GM12878 (cell line): ENCODE measurements around the gene SDK2. TPM values are rescaled to one million over a fixed set of nuclear protein-coding genes. Genes with fewer than 3 reads are reported as not detected.

Source experiments
- BRCA1 ChIP-seq: IDR thresholded peaks from 2 replicates; pipeline ENCODE4 v1.6.1; 2011; ENCODE audit warnings: low read depth, low read length, improper control_type of control experiment
- HDAC6 ChIP-seq: fragments of 200-600 bp; sonication (generic); IDR thresholded peaks from one replicate; pipeline ENCODE4 v1.8.0; 2017; ENCODE audit warnings: antibody characterized with exemption; ENCODE audit not compliant: unreplicated experiment
- JUND ChIP-seq: IDR thresholded peaks from 2 replicates; pipeline ENCODE4 v1.6.1; 2012; ENCODE audit warnings: low read depth, mild to moderate bottlenecking, low read length, improper control_type of control experiment, moderate library complexity
- LARP7 ChIP-seq: fragments of 450-650 bp; IDR thresholded peaks from 2 replicates; pipeline ENCODE4 v1.6.1; 2017; ENCODE audit warnings: mild to moderate bottlenecking
- POLR2A ChIP-seq: IDR thresholded peaks from 2 replicates; pipeline ENCODE4 v1.6.1; 2011; ENCODE audit warnings: low read depth, mild to moderate bottlenecking, low read length
- SIN3A ChIP-seq: IDR thresholded peaks from 2 replicates; pipeline ENCODE4 v1.6.1; 2012; ENCODE audit warnings: low read depth, low read length, improper control_type of control experiment
- SIX5 ChIP-seq: IDR thresholded peaks from 2 replicates; pipeline ENCODE4 v1.6.1; 2011; ENCODE audit warnings: mild to moderate bottlenecking, low read depth, low read length, moderate library complexity; ENCODE audit not compliant: severe bottlenecking
- SREBF2 ChIP-seq: IDR thresholded peaks from 2 replicates; pipeline ENCODE4 v1.6.1; 2012; ENCODE audit warnings: mild to moderate bottlenecking, low read length
- YY1 ChIP-seq: IDR thresholded peaks from 2 replicates; pipeline ENCODE4 v1.6.1; 2011; ENCODE audit warnings: low read depth, mild to moderate bottlenecking, low read length
- ZNF687 ChIP-seq: fragments of 450-650 bp; IDR thresholded peaks from 2 replicates; pipeline ENCODE4 v1.6.1; 2017; ENCODE audit warnings: mild to moderate bottlenecking, moderate library complexity
- polyA plus RNA-seq, 11 experiments: library from polyadenylated mRNA; depleted of rRNA in 4 of 11; unstranded in 6 of 11; stranded (reverse) in 5 of 11; fragments of >200 nt; fragmentation: Nextera tagmentation in 4 of 11; fragmentation: Illumina TruSeq in 1 of 11; extraction: Ambion mirVana in 4 of 11; extraction: Trizol in 1 of 11; gene quantifications; 1 replicate in 1 of 11; 2 replicates in 10 of 11; pipeline versions ENCODE4 v1.2.1 to v1.2.3, GENCODE V29; 2011 to 2016; ENCODE audit warnings: inconsistent platforms in 2 of 11, missing spikeins in 2 of 11, low read depth in 1 of 11
- total RNA-seq, 4 experiments: library from RNA; depleted of rRNA in 3 of 4; stranded (reverse); fragments of >200 nt in 3 of 4; fragmentation: Illumina TruSeq in 1 of 4; extraction: Trizol in 1 of 4; gene quantifications; 2 replicates each; pipeline versions ENCODE4 v1.2.1 to v1.2.3, GENCODE V29; 2013 to 2021
- TF ChIP-seq, protein P1 (sequence below): IDR thresholded peaks from 2 replicates; pipeline ENCODE4 v1.6.1; 2012; ENCODE audit warnings: improper control_type of control experiment, low read depth, low read length; ENCODE audit not compliant: insufficient replicate concordance

The SDK2 gene
- total and polyA plus RNA-seq, 10 of the 15 experiments (the other 5 are each of a cell fraction or from before 2014, with no cell fraction given): 0.03 to 0.08 (median 0.03) TPM; not detected in 7

DNA sequence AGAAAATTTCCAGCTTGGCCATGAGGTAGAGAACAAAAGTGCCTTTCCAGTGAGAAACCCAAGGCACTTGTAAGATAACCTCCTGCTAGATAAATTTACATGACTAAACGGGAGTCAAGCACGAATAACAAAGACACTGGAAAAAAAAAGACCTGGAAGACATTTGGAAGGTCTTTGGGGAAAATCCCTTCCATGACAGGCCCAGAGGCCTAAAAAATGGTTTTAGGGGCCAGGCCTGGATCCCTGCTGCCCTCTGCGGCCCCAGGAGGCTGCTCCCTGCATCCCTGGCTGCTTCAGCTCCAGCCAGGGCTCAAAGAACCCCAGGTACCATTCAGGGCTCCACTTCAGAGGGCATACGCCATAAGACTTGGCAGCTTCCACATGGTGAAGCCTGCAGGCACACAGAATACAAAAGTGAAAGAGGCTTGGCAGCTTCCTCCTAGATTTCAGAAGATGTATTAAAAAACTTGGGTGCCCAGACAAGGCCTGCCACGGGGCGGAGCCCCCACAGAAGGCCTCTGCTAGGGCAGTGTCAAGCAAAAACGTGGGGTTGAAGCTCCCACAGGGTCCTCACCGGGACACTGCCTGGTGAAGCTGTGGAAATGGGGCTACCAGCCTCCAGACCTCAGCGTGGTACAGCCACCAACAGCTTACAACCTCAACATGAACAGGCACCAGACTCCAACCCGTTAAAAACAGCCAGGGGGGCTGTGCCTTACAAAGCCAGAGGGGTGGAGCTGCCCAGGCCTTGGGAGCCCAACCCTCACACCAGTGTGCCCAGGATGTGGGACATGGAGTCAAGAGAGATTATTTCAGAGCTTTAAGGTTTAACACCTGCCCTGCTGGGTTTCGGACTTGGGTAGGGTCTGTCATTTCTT, 77.1 kb downstream of the SDK2 start (continued):
- TF ChIP-seq JUND (no peak), LARP7 (no peak), HDAC6 (no peak), BRCA1 (no peak), POLR2A (no peak), ZNF687 (no peak), SIN3A (no peak), YY1 (no peak), SREBF2 (no peak), SIX5 (no peak)
- TF ChIP-seq, protein P1, sequence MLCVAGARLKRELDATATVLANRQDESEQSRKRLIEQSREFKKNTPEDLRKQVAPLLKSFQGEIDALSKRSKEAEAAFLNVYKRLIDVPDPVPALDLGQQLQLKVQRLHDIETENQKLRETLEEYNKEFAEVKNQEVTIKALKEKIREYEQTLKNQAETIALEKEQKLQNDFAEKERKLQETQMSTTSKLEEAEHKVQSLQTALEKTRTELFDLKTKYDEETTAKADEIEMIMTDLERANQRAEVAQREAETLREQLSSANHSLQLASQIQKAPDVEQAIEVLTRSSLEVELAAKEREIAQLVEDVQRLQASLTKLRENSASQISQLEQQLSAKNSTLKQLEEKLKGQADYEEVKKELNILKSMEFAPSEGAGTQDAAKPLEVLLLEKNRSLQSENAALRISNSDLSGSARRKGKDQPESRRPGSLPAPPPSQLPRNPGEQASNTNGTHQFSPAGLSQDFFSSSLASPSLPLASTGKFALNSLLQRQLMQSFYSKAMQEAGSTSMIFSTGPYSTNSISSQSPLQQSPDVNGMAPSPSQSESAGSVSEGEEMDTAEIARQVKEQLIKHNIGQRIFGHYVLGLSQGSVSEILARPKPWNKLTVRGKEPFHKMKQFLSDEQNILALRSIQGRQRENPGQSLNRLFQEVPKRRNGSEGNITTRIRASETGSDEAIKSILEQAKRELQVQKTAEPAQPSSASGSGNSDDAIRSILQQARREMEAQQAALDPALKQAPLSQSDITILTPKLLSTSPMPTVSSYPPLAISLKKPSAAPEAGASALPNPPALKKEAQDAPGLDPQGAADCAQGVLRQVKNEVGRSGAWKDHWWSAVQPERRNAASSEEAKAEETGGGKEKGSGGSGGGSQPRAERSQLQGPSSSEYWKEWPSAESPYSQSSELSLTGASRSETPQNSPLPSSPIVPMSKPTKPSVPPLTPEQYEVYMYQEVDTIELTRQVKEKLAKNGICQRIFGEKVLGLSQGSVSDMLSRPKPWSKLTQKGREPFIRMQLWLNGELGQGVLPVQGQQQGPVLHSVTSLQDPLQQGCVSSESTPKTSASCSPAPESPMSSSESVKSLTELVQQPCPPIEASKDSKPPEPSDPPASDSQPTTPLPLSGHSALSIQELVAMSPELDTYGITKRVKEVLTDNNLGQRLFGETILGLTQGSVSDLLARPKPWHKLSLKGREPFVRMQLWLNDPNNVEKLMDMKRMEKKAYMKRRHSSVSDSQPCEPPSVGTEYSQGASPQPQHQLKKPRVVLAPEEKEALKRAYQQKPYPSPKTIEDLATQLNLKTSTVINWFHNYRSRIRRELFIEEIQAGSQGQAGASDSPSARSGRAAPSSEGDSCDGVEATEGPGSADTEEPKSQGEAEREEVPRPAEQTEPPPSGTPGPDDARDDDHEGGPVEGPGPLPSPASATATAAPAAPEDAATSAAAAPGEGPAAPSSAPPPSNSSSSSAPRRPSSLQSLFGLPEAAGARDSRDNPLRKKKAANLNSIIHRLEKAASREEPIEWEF: no peak
